Measurements from ENCODE around the gene MYZAP. TPM values are rescaled to one million over a fixed set of nuclear protein-coding genes. Genes with fewer than 3 reads are reported as not detected.

Gene MYZAP
- total RNA-seq, 1 experiment from 2014 or later, result 0.63 TPM

- peaks cover 0 to 4% (median 0%) of the 10 kb centered on the region in 3 experiments; a peak in 2 of 7 replicates for H3K36me3 Mint-ChIP-seq (ENCODE audit: insufficient read depth in 1 of 3, low read depth in 3 of 3)
- H4K5ac ChIP-seq (ENCODE audit: insufficient read length, low read depth, low read length), result no peak overlapping the region
- DNase-seq, result no peak
- no peak overlapping the region for H2AFZ ChIP-seq (ENCODE audit: low read length)
- H2BK120ac ChIP-seq (ENCODE audit: low read depth, low read length, poor library complexity, severe bottlenecking), result no peak overlapping the region
- H3K9ac ChIP-seq (ENCODE audit: extremely low read depth, insufficient read length, low read length), result no peak overlapping the region
- no peaks in the 10 kb centered on the region for H3K79me1 ChIP-seq (ENCODE audit: insufficient read depth, low read depth, low read length, poor library complexity, severe bottlenecking)
- no peak overlapping the region for H3K18ac ChIP-seq (ENCODE audit: insufficient read length, low read depth, low read length)
- H3K23me2 ChIP-seq (ENCODE audit: insufficient read length, low read depth, low read length, poor library complexity, severe bottlenecking), result no peaks in the 10 kb centered on the region
- H2BK12ac ChIP-seq (ENCODE audit: insufficient read length, low read depth, low read length), result no peak overlapping the region
- no peak overlapping the region for H3K27ac Mint-ChIP-seq
- no CpG with 5 or more reads among the region's 2 CpGs for WGBS (ENCODE audit: extremely low coverage, insufficient read length, low lambda C conversion rate)
- no peak overlapping the region for H4K91ac ChIP-seq (ENCODE audit: insufficient read length, low read depth, low read length)
- H3K4me1 ChIP-seq (ENCODE audit: insufficient read depth, low read length), result no peaks in the 10 kb centered on the region
- H3K9me3 Mint-ChIP-seq, result peaks cover 6 to 7% of the 10 kb centered on the region in 2 experiments
- no peak for TF ChIP-seq CTCF (conservative IDR thresholded peaks at IDR 0.05)
- H4K8ac ChIP-seq (replicated peaks; ENCODE audit: insufficient read length, low read depth, low read length), result no peak overlapping the region
- H3K14ac ChIP-seq (ENCODE audit: insufficient read depth, low read length), result no peak overlapping the region
- H3K9me3 ChIP-seq (ENCODE audit: control insufficient read depth, low read depth, low read length), result no peaks in the 10 kb centered on the region
- no peak overlapping the region for H3K4me2 ChIP-seq (ENCODE audit: insufficient read depth, insufficient read length, low read length)
- no peak overlapping the region for H3K27ac ChIP-seq (ENCODE audit: insufficient read length, low read depth, low read length)
- H3K4me1 Mint-ChIP-seq, result no peaks in the 10 kb centered on the region
- no peaks in the 10 kb centered on the region for H4K20me1 ChIP-seq (ENCODE audit: control insufficient read depth, insufficient read depth, insufficient read length)
- no peak overlapping the region for H3T11ph ChIP-seq (ENCODE audit: low read length)
- H2AK5ac ChIP-seq (ENCODE audit: insufficient read length, low read length), result no peak overlapping the region
- H2BK5ac ChIP-seq (ENCODE audit: insufficient read length, low read length), result no peak overlapping the region
- no peak overlapping the region for H3K56ac ChIP-seq (ENCODE audit: insufficient read length, low read depth, low read length)
- no peak overlapping the region for H2BK15ac ChIP-seq (ENCODE audit: low read depth, low read length)
- no peaks in the 10 kb centered on the region for H3K27me3 ChIP-seq (ENCODE audit: insufficient read depth, low read length)
- no peak overlapping the region for H3K4me3 Mint-ChIP-seq
- no peaks in the 10 kb centered on the region for H3K79me2 ChIP-seq (ENCODE audit: insufficient read depth, low read length)
- H3K27me3 Mint-ChIP-seq (ENCODE audit: low read depth), result peaks cover 7% of the 10 kb centered on the region
- no peak overlapping the region for H3K23ac ChIP-seq (ENCODE audit: insufficient read length, low read depth, low read length)
- no peak overlapping the region for H3K4ac ChIP-seq (ENCODE audit: low read depth, low read length)
- H2BK20ac ChIP-seq (ENCODE audit: low read depth, low read length, poor library complexity, severe bottlenecking), result no peak overlapping the region
Measured at GRCh38 chr15:57583282-57583681, 8.4 kb upstream of the MYZAP start.
